ENCODE measurements around the gene ZBTB7C. TPM values are rescaled to one million over a fixed set of nuclear protein-coding genes. Genes with fewer than 3 reads are reported as not detected.

Gene ZBTB7C
- total and polyA plus RNA-seq, 2 donors (not counting 1 experiment from before 2014, with no cell fraction given), result not detected

DNA sequence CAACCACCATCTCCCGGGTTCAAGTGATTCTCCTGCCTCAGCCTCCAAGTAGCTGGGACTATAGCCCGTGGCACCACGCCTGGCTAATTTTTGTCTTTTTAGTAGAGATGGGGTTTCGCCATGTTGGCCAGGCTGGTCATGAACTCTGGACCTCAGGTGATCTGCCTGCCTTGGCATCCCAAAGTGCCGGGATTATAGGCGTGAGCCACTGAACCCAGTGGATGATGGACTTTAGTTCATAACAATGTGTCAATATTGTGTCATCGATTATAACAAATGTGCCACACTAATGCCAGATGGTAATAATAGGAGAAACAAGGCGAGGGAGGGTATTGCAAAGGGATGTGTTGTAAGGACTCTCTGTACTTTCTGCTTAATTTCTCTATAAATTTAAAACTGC lies 216.6 kb downstream of the ZBTB7C start:
- CTCF ChIA-PET, result no interaction called here
- peaks cover 4% of the 10 kb centered on the region for H3K9me3 Mint-ChIP-seq (ENCODE audit: insufficient read depth)
- peaks cover 12% of the 10 kb centered on the region for H3K27me3 Mint-ChIP-seq
- intact Hi-C loops (cut with micrococcal nuclease), result no loop called here
- no peak overlapping the region for H3K27ac Mint-ChIP-seq
- Histone ChIP-seq H2AFZ (ENCODE audit: insufficient read depth, low read depth, low read length, poor library complexity, severe bottlenecking) (no peak overlapping the region), H3K4me1 (ENCODE audit: control insufficient read depth in 2 of 2, insufficient read depth in 2 of 2, low read length in 2 of 2) (no peaks in the 10 kb centered on the region), H3K36me3 (replicated peaks in 1 of 2; ENCODE audit: control extremely low read depth in 1 of 2, control insufficient read depth in 1 of 2, extremely low read depth in 1 of 2, insufficient read depth in 2 of 2, low read length in 1 of 2) (no peaks in the 10 kb centered on the region), H3K4me3 (ENCODE audit: control extremely low read depth in 1 of 5, extremely low read depth in 1 of 5, insufficient read depth in 1 of 5, low read depth in 2 of 5, low read length in 4 of 5) (no peak overlapping the region), H3K4me2 (replicated peaks; ENCODE audit: low read depth, low read length, poor library complexity, severe bottlenecking) (no peak overlapping the region), H3K27me3 (replicated peaks in 1 of 4; ENCODE audit: control extremely low read depth in 1 of 4, control insufficient read depth in 3 of 4, insufficient read depth in 4 of 4, low read length in 3 of 4) (peaks cover 0 to 4% (median 0%) of the 10 kb centered on the region in 4 experiments), H4K20me1 (ENCODE audit: control insufficient read depth, insufficient read depth, low read length, poor library complexity, severe bottlenecking) (no peaks in the 10 kb centered on the region), H3K9me3 (ENCODE audit: control extremely low read depth in 1 of 3, control insufficient read depth in 2 of 3, insufficient read depth in 1 of 3, low read length in 2 of 3) (peaks cover 0 to 9% (median 0%) of the 10 kb centered on the region in 3 donors), H3K27ac (ENCODE audit: low read length in 2 of 2) (no peak overlapping the region), H3K79me2 (ENCODE audit: control insufficient read depth, insufficient read depth, low read length) (no peaks in the 10 kb centered on the region), H3K9ac (ENCODE audit: low read length) (no peak overlapping the region)
- TF ChIP-seq, protein P1, sequence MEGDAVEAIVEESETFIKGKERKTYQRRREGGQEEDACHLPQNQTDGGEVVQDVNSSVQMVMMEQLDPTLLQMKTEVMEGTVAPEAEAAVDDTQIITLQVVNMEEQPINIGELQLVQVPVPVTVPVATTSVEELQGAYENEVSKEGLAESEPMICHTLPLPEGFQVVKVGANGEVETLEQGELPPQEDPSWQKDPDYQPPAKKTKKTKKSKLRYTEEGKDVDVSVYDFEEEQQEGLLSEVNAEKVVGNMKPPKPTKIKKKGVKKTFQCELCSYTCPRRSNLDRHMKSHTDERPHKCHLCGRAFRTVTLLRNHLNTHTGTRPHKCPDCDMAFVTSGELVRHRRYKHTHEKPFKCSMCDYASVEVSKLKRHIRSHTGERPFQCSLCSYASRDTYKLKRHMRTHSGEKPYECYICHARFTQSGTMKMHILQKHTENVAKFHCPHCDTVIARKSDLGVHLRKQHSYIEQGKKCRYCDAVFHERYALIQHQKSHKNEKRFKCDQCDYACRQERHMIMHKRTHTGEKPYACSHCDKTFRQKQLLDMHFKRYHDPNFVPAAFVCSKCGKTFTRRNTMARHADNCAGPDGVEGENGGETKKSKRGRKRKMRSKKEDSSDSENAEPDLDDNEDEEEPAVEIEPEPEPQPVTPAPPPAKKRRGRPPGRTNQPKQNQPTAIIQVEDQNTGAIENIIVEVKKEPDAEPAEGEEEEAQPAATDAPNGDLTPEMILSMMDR (IDR thresholded peaks at IDR 0.05), result no peak
- no peak for TF ChIP-seq EZH2 (IDR thresholded peaks at IDR 0.05; ENCODE audit: borderline replicate concordance, insufficient read depth, low read depth, low read length, poor library complexity, severe bottlenecking)
- POLR2A ChIA-PET, result no interaction called here
- H3K4me1 Mint-ChIP-seq, result no peaks in the 10 kb centered on the region
- H3K4me3 Mint-ChIP-seq, result no peak overlapping the region
- 93% methylated on average over 6 of the region's 8 CpGs for WGBS (ENCODE audit: insufficient coverage)
- no peak for DNase-seq
- no peak for ATAC-seq (ENCODE audit: low read depth)

DNA sequence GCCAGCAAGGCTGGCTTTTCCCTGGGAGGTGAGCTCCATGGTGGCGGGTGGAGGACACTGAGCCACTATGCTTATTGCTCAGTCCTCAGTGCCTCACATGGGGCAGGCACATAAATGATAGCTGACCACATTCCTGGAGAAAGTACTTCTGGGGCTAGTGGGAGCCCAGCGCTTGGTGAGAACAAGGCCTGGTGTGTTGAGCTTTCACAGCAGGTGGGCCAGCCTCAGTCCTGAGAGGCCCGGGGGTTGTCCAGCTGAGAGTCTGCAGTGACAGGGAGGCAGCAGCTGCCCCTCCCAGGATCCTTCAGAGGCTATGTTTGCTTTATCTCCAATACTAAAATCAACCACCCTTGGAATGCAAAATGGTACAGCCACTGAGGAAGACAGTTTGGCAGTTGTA lies 217.7 kb downstream of the ZBTB7C start:
- peaks cover 4% of the 10 kb centered on the region for H3K9me3 Mint-ChIP-seq (ENCODE audit: insufficient read depth)
- Histone ChIP-seq H3K79me2 (ENCODE audit: control insufficient read depth, insufficient read depth, low read length) (no peaks in the 10 kb centered on the region), H3K4me2 (replicated peaks; ENCODE audit: low read depth, low read length, poor library complexity, severe bottlenecking) (no peak overlapping the region), H3K9ac (ENCODE audit: low read length) (no peak overlapping the region), H3K27me3 (replicated peaks in 1 of 4; ENCODE audit: control extremely low read depth in 1 of 4, control insufficient read depth in 3 of 4, insufficient read depth in 4 of 4, low read length in 3 of 4) (peaks cover 0 to 4% (median 0%) of the 10 kb centered on the region in 4 experiments), H3K9me3 (ENCODE audit: control extremely low read depth in 1 of 3, control insufficient read depth in 2 of 3, insufficient read depth in 1 of 3, low read length in 2 of 3) (peaks cover 0 to 9% (median 0%) of the 10 kb centered on the region in 3 donors), H3K4me1 (ENCODE audit: control insufficient read depth in 2 of 2, insufficient read depth in 2 of 2, low read length in 2 of 2) (no peaks in the 10 kb centered on the region), H3K36me3 (replicated peaks in 1 of 2; ENCODE audit: control extremely low read depth in 1 of 2, control insufficient read depth in 1 of 2, extremely low read depth in 1 of 2, insufficient read depth in 2 of 2, low read length in 1 of 2) (no peaks in the 10 kb centered on the region), H2AFZ (ENCODE audit: insufficient read depth, low read depth, low read length, poor library complexity, severe bottlenecking) (no peak overlapping the region), H4K20me1 (ENCODE audit: control insufficient read depth, insufficient read depth, low read length, poor library complexity, severe bottlenecking) (no peaks in the 10 kb centered on the region), H3K27ac (ENCODE audit: low read length in 2 of 2) (no peak overlapping the region), H3K4me3 (ENCODE audit: control extremely low read depth in 1 of 5, extremely low read depth in 1 of 5, insufficient read depth in 1 of 5, low read depth in 2 of 5, low read length in 4 of 5) (no peak overlapping the region)
- WGBS (ENCODE audit: insufficient coverage), result 80% methylated on average over 3 of the region's 3 CpGs
- no peak for ATAC-seq (ENCODE audit: low read depth)
- H3K27me3 Mint-ChIP-seq, result peaks cover 19% of the 10 kb centered on the region
- H3K27ac Mint-ChIP-seq, result no peak overlapping the region
- POLR2A ChIA-PET, result no interaction called here
- H3K4me3 Mint-ChIP-seq, result no peak overlapping the region
- TF ChIP-seq, protein P1 (IDR thresholded peaks at IDR 0.05), result no peak
- TF ChIP-seq EZH2 (IDR thresholded peaks at IDR 0.05; ENCODE audit: borderline replicate concordance, insufficient read depth, low read depth, low read length, poor library complexity, severe bottlenecking), result no peak
- DNase-seq, result no peak
- H3K4me1 Mint-ChIP-seq, result no peaks in the 10 kb centered on the region
- intact Hi-C loops (cut with micrococcal nuclease), result no loop called here
- CTCF ChIA-PET, result no interaction called here

All from B cell (primary cell).